ENCODE data around the gene PDLIM7.

DNA sequence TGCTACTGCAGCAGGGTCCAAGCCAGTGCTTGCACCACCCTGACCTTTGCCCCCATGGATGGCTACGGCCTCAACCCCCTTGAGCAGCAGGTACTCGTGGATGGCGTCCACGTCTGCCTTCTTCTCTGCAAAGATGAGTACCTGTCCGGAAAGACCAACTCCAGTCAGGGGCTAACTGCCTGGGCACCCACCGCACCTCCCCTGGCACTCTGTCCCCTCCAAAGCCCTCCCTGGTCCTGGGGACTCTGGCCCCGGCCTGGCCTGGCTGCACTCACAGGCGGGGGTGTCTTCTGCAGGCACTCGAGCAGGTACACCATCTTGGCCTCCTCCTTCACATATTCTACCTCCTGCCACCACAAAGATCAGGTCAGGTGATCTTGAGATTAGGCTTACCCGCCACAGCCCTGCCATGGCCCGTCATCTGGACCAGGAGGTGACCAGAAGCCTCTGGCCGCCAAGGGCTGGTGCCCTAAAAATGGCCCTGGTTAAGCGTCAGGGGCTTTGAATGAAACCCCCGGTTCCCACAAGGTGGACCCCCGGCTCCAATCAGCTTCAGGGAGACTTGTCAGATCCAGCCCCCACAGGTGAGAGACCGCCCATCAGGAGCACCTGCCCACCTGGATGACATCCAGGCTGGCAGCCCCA lies 15.5 kb upstream of the PDLIM7 start:
- TF ChIP-seq, protein P1, sequence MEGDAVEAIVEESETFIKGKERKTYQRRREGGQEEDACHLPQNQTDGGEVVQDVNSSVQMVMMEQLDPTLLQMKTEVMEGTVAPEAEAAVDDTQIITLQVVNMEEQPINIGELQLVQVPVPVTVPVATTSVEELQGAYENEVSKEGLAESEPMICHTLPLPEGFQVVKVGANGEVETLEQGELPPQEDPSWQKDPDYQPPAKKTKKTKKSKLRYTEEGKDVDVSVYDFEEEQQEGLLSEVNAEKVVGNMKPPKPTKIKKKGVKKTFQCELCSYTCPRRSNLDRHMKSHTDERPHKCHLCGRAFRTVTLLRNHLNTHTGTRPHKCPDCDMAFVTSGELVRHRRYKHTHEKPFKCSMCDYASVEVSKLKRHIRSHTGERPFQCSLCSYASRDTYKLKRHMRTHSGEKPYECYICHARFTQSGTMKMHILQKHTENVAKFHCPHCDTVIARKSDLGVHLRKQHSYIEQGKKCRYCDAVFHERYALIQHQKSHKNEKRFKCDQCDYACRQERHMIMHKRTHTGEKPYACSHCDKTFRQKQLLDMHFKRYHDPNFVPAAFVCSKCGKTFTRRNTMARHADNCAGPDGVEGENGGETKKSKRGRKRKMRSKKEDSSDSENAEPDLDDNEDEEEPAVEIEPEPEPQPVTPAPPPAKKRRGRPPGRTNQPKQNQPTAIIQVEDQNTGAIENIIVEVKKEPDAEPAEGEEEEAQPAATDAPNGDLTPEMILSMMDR (IDR thresholded peaks at IDR 0.05; ENCODE audit: low read length) = no peak
- no peak for TF ChIP-seq EZH2 (IDR thresholded peaks at IDR 0.05; ENCODE audit: borderline replicate concordance, low read length)

All from OCI-LY1 (cell line).